ENCODE data around the gene DEUP1. TPM values are rescaled to one million over a fixed set of nuclear protein-coding genes. Genes with fewer than 3 reads are reported as not detected.

The DEUP1 gene
- total RNA-seq, 3 donors from 2014 or later (not counting 1 experiment from before 2014, with no cell fraction given), result not detected

DNA sequence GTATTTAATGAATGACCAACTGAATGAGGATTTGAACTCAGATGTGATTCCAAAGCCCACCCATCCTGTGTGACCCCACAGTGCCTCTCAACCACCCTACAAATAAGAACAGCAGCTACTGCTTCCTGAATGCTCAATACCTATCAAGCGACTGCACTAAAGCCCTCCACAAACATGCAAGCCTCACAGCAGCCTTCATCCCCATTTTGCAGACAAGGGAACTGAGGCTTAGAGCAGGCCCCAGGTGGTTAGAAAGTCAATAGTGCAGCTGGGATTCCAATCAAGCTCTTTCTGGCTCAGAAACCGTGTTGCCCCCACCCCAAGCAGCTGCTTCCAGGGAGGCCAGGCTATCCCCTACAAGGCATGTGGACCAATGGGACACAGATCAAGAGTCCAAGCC is 155.4 kb downstream of the DEUP1 start:
- Histone ChIP-seq H3K4me3 (ENCODE audit: low read length) (no peak overlapping the region), H3K36me3 (ENCODE audit: control insufficient read depth, insufficient read depth, low read length) (no peaks in the 10 kb centered on the region), H3K9me3 (ENCODE audit: control insufficient read depth, insufficient read depth, low read length) (no peaks in the 10 kb centered on the region), H3K4me1 (ENCODE audit: control insufficient read depth, insufficient read depth, low read length) (no peaks in the 10 kb centered on the region), H3K27me3 (ENCODE audit: control insufficient read depth, insufficient read depth, low read length) (no peaks in the 10 kb centered on the region), H3K27ac (ENCODE audit: low read length) (no peak overlapping the region)
- Mint-ChIP-seq H3K27me3 (ENCODE audit: low read depth in 2 of 2) (no peaks in the 10 kb centered on the region), H3K4me1 (no peaks in the 10 kb centered on the region), H3K4me3 (no peak overlapping the region), H3K9me3 (no peaks in the 10 kb centered on the region), H3K27ac (no peak overlapping the region), H3K36me3 (no peaks in the 10 kb centered on the region)
- TF ChIP-seq, protein P1, sequence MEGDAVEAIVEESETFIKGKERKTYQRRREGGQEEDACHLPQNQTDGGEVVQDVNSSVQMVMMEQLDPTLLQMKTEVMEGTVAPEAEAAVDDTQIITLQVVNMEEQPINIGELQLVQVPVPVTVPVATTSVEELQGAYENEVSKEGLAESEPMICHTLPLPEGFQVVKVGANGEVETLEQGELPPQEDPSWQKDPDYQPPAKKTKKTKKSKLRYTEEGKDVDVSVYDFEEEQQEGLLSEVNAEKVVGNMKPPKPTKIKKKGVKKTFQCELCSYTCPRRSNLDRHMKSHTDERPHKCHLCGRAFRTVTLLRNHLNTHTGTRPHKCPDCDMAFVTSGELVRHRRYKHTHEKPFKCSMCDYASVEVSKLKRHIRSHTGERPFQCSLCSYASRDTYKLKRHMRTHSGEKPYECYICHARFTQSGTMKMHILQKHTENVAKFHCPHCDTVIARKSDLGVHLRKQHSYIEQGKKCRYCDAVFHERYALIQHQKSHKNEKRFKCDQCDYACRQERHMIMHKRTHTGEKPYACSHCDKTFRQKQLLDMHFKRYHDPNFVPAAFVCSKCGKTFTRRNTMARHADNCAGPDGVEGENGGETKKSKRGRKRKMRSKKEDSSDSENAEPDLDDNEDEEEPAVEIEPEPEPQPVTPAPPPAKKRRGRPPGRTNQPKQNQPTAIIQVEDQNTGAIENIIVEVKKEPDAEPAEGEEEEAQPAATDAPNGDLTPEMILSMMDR (IDR thresholded peaks at IDR 0.05), result no peak
- no peak for ATAC-seq
- DNase-seq, result no peak
- intact Hi-C loops (cut with micrococcal nuclease), result no loop called here
- 91% methylated on average over 2 of the region's 2 CpGs for WGBS (ENCODE audit: insufficient coverage)

DNA sequence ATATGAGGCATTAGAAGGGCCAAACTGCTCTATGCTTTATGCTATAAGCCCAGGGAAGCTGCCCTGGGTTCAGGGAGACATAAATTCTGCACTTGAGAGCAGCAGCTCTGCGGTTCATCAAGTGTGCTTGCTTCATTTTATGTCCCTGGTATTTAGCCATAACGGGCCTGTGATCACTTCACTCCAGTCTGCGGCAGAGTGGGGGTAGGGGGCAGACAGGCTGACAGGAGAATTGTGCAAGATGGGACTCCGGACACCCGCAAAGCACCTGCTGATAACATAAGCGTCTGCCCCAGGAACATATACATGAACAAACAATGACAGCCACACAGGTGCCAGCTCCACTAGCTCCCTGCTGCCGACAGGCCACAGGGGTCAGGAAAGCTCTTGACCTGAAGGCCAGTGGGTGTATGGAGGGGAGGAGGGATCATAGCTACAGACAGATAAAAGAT is 156.5 kb downstream of the DEUP1 start:
- 93% methylated on average over 6 of the region's 7 CpGs for WGBS (ENCODE audit: insufficient coverage)
- no peaks in the 10 kb centered on the region for H3K36me3 Mint-ChIP-seq

More for the DNA sequence above, 156.5 kb downstream of the DEUP1 start:
- no peak for ATAC-seq
- no peak overlapping the region for H3K27ac ChIP-seq (ENCODE audit: low read length)
- H3K4me3 ChIP-seq (ENCODE audit: low read length), result no peak overlapping the region
- H3K9me3 ChIP-seq (ENCODE audit: control insufficient read depth, insufficient read depth, low read length), result no peaks in the 10 kb centered on the region
- H3K36me3 ChIP-seq (ENCODE audit: control insufficient read depth, insufficient read depth, low read length), result no peaks in the 10 kb centered on the region
- intact Hi-C loops (cut with micrococcal nuclease), result no loop called here
- TF ChIP-seq, protein P1 (IDR thresholded peaks at IDR 0.05), result no peak
- no peaks in the 10 kb centered on the region for H3K27me3 ChIP-seq (ENCODE audit: control insufficient read depth, insufficient read depth, low read length)
- no peaks in the 10 kb centered on the region for H3K4me1 Mint-ChIP-seq
- no peaks in the 10 kb centered on the region for H3K27me3 Mint-ChIP-seq (ENCODE audit: low read depth in 2 of 2)
- no peak overlapping the region for H3K4me3 Mint-ChIP-seq
- H3K9me3 Mint-ChIP-seq, result no peaks in the 10 kb centered on the region
- H3K27ac Mint-ChIP-seq, result no peak overlapping the region
- H3K4me1 ChIP-seq (ENCODE audit: control insufficient read depth, insufficient read depth, low read length), result no peaks in the 10 kb centered on the region
- no peak for DNase-seq

Other genes starting within 250 kb of the DEUP1 start
- 10 to 100 TPM; 14.2 to 17.0 (median 14.6) TPM for gene SLC36A4, start 132.8 kb upstream of the DEUP1 start, total RNA-seq
- gene SMCO4, start 212.6 kb downstream of the DEUP1 start, total RNA-seq, result 1 to 10 TPM; 2.7 to 4.6 (median 3.6) TPM

All from natural killer cell (primary cell).